HEK293 (cell line): Measurements from ENCODE around the gene NRTN.

Source experiments
- ZBTB44 ChIP-seq: fragments of 450-650 bp; IDR thresholded peaks from 2 replicates; pipeline ENCODE4 v1.5.1; 2018; ENCODE audit warnings: missing biosample characterization, mild to moderate bottlenecking, missing genetic modification characterization
- ZBTB7A ChIP-seq: fragments of 450-650 bp; formaldehyde crosslinking; IDR thresholded peaks from 2 replicates; pipeline ENCODE4 v1.5.1; 2016; ENCODE audit warnings: low read depth, missing biosample characterization, missing genetic modification characterization
- ZNF175 ChIP-seq: fragments of 450-650 bp; formaldehyde crosslinking; IDR thresholded peaks from 2 replicates; pipeline ENCODE4 v1.5.1; 2016; ENCODE audit warnings: missing biosample characterization, missing genetic modification characterization
- ZNF274 ChIP-seq, 2 experiments: fragments of 200-500 bp in 1 of 2; fragments of 450-650 bp in 1 of 2; sonication (Bioruptor generic) in 1 of 2; formaldehyde crosslinking in 1 of 2; IDR thresholded peaks; 2 replicates each; pipeline versions ENCODE4 v1.5.1 to v1.6.1; 2014 to 2016; ENCODE audit warnings: borderline replicate concordance in 1 of 2, inconsistent platforms in 1 of 2, low read length in 1 of 2, missing biosample characterization in 1 of 2, missing genetic modification characterization in 1 of 2
- ZNF623 ChIP-seq: fragments of 450-650 bp; formaldehyde crosslinking; IDR thresholded peaks from 2 replicates; pipeline ENCODE4 v1.5.1; 2016; ENCODE audit warnings: missing biosample characterization, missing genetic modification characterization
- ZNF629 ChIP-seq: fragments of 450-650 bp; formaldehyde crosslinking; IDR thresholded peaks from 2 replicates; pipeline ENCODE4 v1.5.1; 2017; ENCODE audit warnings: missing biosample characterization, missing genetic modification characterization
- ZSCAN30 ChIP-seq: fragments of 450-650 bp; IDR thresholded peaks from 2 replicates; pipeline ENCODE4 v1.5.1; 2018; ENCODE audit warnings: missing biosample characterization, mild to moderate bottlenecking, missing genetic modification characterization, moderate library complexity
- TF ChIP-seq, protein P1 (sequence below): fragments of 450-650 bp; formaldehyde crosslinking; IDR thresholded peaks from 2 replicates; pipeline ENCODE4 v1.5.1; 2016; ENCODE audit warnings: missing biosample characterization, missing genetic modification characterization
- TF ChIP-seq, protein P2 (sequence below): fragments of 450-650 bp; formaldehyde crosslinking; IDR thresholded peaks from 2 replicates; pipeline ENCODE4 v1.5.1; 2016; ENCODE audit warnings: missing biosample characterization, missing genetic modification characterization
- TF ChIP-seq, protein P3 (sequence below): fragments of 450-650 bp; formaldehyde crosslinking; IDR thresholded peaks from 2 replicates; pipeline ENCODE4 v1.5.1; 2016; ENCODE audit warnings: missing biosample characterization, missing genetic modification characterization
- TF ChIP-seq, protein P4 (sequence below): fragments of 450-650 bp; formaldehyde crosslinking; IDR thresholded peaks from 2 replicates; pipeline ENCODE4 v1.5.1; 2016; ENCODE audit warnings: missing biosample characterization, missing genetic modification characterization

DNA sequence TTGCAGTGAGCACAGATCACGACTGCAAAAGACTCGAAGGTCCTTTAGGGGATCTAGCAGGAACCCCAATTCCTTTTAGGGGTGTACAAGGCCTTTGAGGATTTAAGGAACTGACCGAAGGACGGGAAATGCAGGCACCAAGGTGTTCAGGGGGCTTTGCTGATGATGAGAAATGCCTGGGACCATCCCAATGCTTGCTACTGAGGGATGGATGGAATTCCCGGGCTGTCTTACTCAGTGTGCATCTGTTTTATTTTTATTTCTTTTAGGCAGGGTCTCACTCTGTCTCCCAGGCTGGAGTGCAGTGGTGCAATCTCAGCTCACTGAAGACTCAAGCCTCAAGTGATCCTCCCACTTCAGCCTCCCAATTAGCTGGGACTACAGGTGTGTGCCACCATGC lies 31.6 kb upstream of the NRTN start:
- TF ChIP-seq, protein P1, sequence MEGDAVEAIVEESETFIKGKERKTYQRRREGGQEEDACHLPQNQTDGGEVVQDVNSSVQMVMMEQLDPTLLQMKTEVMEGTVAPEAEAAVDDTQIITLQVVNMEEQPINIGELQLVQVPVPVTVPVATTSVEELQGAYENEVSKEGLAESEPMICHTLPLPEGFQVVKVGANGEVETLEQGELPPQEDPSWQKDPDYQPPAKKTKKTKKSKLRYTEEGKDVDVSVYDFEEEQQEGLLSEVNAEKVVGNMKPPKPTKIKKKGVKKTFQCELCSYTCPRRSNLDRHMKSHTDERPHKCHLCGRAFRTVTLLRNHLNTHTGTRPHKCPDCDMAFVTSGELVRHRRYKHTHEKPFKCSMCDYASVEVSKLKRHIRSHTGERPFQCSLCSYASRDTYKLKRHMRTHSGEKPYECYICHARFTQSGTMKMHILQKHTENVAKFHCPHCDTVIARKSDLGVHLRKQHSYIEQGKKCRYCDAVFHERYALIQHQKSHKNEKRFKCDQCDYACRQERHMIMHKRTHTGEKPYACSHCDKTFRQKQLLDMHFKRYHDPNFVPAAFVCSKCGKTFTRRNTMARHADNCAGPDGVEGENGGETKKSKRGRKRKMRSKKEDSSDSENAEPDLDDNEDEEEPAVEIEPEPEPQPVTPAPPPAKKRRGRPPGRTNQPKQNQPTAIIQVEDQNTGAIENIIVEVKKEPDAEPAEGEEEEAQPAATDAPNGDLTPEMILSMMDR (tag by site-specific recombination): no peak
- TF ChIP-seq ZNF629 (no peak), ZBTB44 (tag by site-specific recombination) (no peak), ZBTB7A (tag by site-specific recombination) (no peak), ZNF623 (tag by site-specific recombination) (no peak), ZNF274 (IDR thresholded peaks at IDR 0.05; ENCODE audit: low read length) (no peak), ZNF274 (tag by site-specific recombination; IDR thresholded peaks at IDR 0.05; ENCODE audit: borderline replicate concordance) (no peak), ZSCAN30 (tag by site-specific recombination) (no peak), ZNF175 (tag by site-specific recombination) (no peak)
- TF ChIP-seq, protein P2, sequence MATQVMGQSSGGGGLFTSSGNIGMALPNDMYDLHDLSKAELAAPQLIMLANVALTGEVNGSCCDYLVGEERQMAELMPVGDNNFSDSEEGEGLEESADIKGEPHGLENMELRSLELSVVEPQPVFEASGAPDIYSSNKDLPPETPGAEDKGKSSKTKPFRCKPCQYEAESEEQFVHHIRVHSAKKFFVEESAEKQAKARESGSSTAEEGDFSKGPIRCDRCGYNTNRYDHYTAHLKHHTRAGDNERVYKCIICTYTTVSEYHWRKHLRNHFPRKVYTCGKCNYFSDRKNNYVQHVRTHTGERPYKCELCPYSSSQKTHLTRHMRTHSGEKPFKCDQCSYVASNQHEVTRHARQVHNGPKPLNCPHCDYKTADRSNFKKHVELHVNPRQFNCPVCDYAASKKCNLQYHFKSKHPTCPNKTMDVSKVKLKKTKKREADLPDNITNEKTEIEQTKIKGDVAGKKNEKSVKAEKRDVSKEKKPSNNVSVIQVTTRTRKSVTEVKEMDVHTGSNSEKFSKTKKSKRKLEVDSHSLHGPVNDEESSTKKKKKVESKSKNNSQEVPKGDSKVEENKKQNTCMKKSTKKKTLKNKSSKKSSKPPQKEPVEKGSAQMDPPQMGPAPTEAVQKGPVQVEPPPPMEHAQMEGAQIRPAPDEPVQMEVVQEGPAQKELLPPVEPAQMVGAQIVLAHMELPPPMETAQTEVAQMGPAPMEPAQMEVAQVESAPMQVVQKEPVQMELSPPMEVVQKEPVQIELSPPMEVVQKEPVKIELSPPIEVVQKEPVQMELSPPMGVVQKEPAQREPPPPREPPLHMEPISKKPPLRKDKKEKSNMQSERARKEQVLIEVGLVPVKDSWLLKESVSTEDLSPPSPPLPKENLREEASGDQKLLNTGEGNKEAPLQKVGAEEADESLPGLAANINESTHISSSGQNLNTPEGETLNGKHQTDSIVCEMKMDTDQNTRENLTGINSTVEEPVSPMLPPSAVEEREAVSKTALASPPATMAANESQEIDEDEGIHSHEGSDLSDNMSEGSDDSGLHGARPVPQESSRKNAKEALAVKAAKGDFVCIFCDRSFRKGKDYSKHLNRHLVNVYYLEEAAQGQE (tag by site-specific recombination): no peak
- TF ChIP-seq, protein P3, sequence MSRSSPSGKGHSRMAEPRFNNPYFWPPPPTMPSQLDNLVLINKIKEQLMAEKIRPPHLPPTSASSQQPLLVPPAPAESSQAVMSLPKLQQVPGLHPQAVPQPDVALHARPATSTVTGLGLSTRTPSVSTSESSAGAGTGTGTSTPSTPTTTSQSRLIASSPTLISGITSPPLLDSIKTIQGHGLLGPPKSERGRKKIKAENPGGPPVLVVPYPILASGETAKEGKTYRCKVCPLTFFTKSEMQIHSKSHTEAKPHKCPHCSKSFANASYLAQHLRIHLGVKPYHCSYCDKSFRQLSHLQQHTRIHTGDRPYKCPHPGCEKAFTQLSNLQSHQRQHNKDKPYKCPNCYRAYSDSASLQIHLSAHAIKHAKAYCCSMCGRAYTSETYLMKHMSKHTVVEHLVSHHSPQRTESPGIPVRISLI (tag by site-specific recombination): no peak
- TF ChIP-seq, protein P4, sequence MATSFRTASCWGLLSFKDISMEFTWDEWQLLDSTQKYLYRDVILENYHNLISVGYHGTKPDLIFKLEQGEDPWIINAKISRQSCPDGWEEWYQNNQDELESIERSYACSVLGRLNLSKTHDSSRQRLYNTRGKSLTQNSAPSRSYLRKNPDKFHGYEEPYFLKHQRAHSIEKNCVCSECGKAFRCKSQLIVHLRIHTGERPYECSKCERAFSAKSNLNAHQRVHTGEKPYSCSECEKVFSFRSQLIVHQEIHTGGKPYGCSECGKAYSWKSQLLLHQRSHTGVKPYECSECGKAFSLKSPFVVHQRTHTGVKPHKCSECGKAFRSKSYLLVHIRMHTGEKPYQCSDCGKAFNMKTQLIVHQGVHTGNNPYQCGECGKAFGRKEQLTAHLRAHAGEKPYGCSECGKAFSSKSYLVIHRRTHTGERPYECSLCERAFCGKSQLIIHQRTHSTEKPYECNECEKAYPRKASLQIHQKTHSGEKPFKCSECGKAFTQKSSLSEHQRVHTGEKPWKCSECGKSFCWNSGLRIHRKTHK: no peak
